HG03280 (cell line): ENCODE measurements around the gene NFIB.

Experiments
- ATAC-seq: cut with Tn5 transposase; IDR thresholded peaks from one replicate; pipeline ENCODE4 v1.9.1; 2021; ENCODE audit warnings: mild to moderate bottlenecking, moderate library complexity; ENCODE audit not compliant: unreplicated experiment

NFIB gene

DNA sequence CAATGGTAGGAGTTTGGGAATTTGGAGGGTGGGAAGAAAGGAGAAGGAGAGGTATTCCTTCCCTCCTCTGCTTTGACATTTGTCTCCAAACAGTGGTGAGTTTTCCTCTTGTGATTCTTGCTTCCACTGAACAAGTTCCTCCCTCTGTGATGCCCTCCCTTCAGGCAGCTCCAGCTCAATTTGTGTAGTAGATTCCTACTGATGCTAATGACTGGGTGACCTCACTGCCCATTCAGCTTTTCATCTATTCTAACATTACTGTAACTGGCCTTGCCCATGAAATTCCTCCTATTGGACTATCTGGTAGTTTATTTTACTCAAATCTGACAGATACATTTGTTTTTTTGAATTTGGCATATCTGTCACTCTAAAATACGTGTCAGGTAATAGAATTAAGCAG is 121.4 kb downstream of the NFIB start:
- ATAC-seq = no peak

DNA sequence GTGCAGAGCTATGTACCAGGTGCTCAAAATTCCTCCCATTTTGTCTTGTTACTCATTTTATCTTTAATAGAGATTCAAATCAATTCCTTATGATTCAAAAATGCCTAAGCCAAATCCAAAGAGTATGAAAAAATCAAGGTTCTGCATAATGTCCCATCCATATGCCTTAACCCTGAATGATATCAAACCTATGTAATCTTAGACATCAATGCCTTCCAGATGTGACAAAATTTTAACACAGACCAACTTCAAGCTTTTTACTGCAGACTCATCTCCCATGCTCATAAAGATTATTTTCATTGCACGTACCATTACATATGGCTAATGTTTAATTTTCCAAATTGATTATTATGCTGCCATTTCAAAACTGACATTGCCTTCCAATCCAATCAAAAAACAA is 122.4 kb downstream of the NFIB start:
- no peak for ATAC-seq

GRCh38 chr9:14190240-14190639 is 123.7 kb downstream of the NFIB start:
- no peak for ATAC-seq

DNA sequence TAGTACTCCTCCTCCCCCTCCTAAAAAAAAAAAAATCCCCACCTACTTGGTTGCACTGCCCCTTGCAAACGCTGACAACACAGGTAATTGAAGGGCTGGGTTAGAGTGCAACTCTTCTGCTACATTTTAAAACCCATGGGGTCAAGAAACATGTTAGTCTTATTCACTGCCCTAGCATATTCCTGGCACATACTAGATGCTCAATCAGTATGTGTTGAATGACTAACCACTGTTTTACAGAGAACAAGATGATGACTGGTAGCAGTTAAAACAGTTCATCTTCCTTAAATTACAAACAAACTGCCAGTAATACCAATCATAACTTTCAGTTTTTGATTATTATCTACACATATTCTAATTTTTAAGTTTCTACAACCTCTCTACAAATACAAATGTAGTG is 124.4 kb downstream of the NFIB start:
- ATAC-seq = no peak

- no peak for ATAC-seq
Measured at GRCh38 chr9:14189146-14189545, 124.8 kb downstream of the NFIB start.

GRCh38 chr9:14188538-14188937 is 125.4 kb downstream of the NFIB start:
- no peak for ATAC-seq

DNA sequence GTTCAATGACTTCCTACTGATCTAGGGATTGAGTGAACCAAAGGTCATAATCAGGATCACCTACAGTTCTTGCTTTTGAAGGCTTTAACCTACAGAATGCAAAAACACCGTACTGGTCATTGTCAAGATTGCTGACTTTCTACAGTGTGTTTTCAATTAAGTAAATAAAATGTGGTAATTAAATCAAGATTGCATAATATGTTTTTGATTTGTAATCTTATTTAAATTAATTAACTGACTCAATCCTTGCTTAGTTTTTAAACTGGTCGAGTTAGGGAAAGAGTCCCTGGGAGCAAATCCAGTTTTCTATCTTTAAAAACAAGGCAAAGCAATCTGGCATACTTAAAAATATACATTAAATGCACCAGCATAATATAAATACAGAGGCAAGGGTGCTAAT is 125.9 kb downstream of the NFIB start:
- no peak for ATAC-seq

DNA sequence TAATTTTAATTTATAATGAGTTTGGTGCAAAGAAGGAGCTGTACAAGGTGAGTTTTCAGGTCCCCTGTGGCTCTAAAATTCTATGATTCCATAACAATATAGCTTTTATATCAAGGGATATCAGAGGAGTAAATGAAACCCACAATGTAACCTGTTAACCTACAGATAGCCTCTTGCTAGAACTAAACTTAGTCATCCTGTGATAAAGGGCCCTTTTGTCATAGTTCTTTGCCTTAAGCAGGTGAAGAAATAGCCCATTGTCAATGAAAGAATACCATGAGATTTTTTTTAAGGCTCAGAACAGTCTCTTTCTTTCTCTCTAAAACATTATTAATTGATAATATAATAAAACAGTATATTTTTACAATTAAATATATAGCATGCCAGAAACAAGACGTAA is 127.8 kb downstream of the NFIB start:
- ATAC-seq = no peak

- no peak for ATAC-seq
Measured at GRCh38 chr9:14185016-14185415, 128.9 kb downstream of the NFIB start.

DNA sequence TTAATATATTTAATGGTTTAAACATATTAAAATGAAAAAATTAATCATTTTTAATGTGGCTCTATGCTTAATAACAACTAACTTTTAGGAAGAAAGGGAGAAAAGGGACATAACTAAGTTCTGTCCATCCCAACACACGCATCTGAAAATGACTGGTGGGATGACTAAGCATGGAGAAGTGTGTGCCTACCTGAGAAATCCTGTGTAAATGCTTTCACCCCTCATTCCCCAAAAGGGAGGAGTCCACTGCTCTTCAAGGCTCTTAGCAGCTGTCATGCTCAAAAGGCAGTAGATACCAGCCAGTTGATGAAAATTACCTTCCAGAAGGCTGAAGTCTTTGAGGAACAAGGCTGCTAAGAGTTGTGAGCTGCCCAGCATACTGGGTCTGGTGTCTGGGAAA is 130.9 kb downstream of the NFIB start:
- ATAC-seq = no peak

DNA sequence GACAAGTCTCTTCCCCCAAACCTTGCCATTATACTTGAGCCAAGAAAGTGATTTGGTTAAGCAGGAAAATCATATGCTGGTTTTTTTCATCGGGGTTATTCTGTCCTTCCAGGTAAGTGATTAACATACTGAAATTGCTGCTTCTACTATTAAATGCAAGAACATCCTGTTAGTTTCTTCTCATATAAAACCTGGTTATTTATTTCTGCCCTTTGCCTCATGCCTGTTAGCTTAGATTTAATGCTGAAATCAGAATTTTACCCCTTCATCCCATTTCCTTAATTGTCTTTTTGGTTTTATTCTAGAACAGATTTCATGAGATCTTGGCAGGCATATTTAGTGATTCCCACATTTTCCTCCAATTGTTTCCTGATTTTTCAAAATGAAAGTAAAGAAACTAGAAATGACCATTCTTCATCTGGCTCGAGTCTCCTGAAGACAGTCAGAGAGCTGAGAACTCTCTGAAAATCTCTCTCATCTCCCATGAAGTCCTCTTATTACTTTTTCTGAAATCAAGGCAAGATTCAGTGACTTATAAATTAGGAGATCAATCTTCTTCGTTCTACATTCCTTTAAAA is 132.9 kb downstream of the NFIB start:
- ATAC-seq = no peak

DNA sequence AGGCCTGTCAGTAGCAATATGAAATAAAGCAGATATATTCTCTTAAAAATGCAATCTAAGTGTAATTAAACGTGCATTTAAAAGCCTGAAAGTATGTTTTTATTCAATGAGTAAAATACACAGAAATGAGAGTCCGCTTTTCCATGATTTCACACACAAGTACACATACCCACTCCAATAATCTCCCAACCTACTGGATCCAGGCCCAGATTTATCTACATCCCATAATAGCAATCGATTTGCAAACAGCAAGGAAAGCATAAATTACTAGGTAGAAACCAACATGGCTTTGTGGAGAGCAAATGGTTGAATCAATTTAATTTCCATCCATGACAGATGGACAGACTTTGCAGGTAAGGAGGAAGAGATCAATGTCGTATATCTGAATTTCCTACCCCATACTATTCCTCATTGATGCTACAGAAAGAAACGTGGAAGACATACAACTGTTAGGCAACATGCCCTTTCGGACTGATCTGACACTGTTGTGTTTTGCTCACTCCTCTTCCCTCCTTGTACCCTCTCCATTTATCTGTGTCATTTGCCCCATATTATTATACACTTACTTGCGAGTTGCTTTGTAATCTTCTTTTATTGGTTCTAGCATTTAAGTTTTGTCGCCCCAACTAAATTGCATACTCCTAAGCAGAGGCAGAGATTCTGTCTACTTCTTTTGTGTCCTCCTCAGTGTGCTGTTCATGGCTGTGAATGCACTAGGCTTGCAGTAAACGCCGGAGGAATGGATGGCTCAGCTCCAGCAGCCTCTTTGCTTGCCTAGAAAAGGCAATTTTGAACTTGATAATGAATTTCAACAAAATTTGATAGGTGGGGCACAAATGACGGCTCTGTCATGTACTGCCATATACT is 133.6 kb downstream of the NFIB start:
- no peak for ATAC-seq

- no peak for ATAC-seq
Measured at GRCh38 chr9:14179449-14179848, 134.5 kb downstream of the NFIB start.

- ATAC-seq = no peak
Measured at GRCh38 chr9:14175778-14176177, 138.2 kb downstream of the NFIB start.

GRCh38 chr9:14173713-14174112 is 140.2 kb downstream of the NFIB start:
- ATAC-seq = no peak

DNA sequence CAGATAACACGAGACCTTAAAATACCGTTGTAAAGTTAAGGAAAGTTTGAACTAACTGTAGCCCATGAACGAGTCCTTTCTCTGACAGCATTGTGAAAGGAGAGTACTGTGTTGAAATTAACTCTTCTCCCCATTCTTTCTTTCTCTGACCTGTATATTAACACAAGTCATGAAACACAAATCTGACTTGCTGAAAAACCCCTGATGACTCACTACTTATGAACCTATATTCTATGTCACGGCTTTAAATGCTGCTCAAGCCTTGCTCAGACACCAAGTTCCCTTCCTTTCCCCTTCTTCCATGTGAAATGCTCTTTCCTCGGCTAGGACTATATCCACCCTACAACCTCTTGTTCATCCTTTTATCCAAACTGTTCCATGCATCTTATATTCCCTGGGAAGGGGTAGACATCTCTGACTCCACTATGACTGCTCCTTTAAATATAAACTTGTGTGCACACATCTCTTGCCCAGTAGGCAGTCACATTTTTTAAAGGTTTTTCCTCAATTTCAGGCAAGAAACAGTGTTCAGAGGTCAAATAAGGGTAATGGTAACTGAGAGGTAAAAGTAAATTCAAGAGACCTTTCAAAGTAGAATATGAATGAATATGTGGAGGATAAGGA is 142.9 kb downstream of the NFIB start:
- no peak for ATAC-seq

- ATAC-seq = no peak
Measured at GRCh38 chr9:14170392-14170931, 143.5 kb downstream of the NFIB start.

DNA sequence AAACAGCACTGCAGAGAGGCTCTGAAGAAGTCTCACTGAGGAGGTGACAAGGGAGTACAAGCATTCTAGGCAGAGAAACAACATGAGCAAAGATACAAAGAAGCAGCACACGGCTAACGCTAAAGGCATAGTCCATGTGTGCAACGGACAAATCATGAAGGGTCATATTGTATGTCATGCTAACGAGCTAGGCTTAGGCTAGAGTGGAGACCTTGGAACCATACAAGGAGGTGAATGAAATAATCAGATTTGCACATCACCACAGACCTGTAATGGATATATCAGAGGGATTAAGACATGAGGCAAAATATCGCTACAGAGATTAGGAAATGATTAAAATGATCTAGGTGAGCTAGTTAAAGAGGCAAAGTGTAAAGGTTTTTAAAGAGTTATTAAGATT is 145.6 kb downstream of the NFIB start:
- ATAC-seq = no peak

- ATAC-seq = no peak
Measured at GRCh38 chr9:14165376-14166035, 148.4 kb downstream of the NFIB start.

- ATAC-seq = no peak
Measured at GRCh38 chr9:14164908-14165307, 149.0 kb downstream of the NFIB start.

- ATAC-seq = no peak
Measured at GRCh38 chr9:14159440-14160216, 154.3 kb downstream of the NFIB start.
